SK-N-SH (cell line): ENCODE results near the gene HOXC11.

Experiments
- CTCF ChIP-seq: fragments of 200-600 bp; sonication (generic); IDR thresholded peaks from 2 replicates; pipeline ENCODE4 v1.6.1; 2017; ENCODE audit warnings: antibody characterized with exemption, mild to moderate bottlenecking, moderate library complexity
- PBX3 ChIP-seq: IDR thresholded peaks from 2 replicates; pipeline ENCODE4; 2012
- REST ChIP-seq: IDR thresholded peaks from 2 replicates; pipeline ENCODE4 v1.6.1; 2012; ENCODE audit warnings: mild to moderate bottlenecking, low read depth, low read length, moderate library complexity
- TAF1 ChIP-seq: IDR thresholded peaks from 2 replicates; pipeline ENCODE4 v1.6.1; 2012; ENCODE audit warnings: low read depth, mild to moderate bottlenecking, low read length, moderate library complexity, borderline replicate concordance

GRCh38 chr12:53982648-53983567, 10.0 kb downstream of the HOXC11 start:
- TF ChIP-seq REST: no peak
- no peak for TF ChIP-seq TAF1
- no peak for TF ChIP-seq CTCF
- TF ChIP-seq PBX3: no peak
